ENCODE results near the gene NBEAL2. TPM values are rescaled to one million over a fixed set of nuclear protein-coding genes. Genes with fewer than 3 reads are reported as not detected.

The NBEAL2 gene
- total and polyA plus RNA-seq, 10 of the 15 experiments (the other 5 are each of a cell fraction or from before 2014, with no cell fraction given): 0.07 to 127 (median 29.4) TPM

DNA sequence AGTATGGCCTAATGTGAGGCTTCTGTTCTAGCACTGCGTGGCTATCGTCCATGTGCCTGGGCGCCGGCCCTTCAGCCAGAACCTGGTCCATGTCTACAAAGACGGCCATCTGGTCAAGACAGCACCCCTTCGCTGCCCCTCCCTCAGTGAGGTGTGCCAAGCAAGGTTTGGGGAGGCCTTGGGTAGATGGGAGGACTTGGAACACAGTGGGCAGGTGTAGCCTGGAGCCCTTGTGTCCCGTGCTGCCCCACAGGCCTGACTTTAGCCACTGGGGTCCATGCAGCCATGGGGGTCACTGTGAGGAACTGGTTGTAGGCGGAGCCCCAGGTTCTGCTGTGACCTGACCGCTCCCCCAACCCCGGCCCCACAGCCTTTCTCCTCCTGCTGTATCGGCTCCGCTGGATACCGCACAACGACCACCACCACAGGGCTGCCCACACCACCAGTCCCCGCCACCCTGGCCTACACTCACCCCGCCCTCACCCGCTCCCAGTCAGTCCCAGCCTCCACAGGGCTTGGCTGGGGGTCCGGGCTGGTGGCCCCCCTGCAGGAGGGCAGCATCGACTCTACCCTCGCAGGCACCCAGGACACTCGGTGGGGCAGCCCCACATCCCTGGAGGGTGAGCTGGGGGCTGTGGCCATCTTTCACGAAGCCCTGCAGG, 16.6 kb downstream of the NBEAL2 start (continued):
- TF ChIP-seq, protein P1, sequence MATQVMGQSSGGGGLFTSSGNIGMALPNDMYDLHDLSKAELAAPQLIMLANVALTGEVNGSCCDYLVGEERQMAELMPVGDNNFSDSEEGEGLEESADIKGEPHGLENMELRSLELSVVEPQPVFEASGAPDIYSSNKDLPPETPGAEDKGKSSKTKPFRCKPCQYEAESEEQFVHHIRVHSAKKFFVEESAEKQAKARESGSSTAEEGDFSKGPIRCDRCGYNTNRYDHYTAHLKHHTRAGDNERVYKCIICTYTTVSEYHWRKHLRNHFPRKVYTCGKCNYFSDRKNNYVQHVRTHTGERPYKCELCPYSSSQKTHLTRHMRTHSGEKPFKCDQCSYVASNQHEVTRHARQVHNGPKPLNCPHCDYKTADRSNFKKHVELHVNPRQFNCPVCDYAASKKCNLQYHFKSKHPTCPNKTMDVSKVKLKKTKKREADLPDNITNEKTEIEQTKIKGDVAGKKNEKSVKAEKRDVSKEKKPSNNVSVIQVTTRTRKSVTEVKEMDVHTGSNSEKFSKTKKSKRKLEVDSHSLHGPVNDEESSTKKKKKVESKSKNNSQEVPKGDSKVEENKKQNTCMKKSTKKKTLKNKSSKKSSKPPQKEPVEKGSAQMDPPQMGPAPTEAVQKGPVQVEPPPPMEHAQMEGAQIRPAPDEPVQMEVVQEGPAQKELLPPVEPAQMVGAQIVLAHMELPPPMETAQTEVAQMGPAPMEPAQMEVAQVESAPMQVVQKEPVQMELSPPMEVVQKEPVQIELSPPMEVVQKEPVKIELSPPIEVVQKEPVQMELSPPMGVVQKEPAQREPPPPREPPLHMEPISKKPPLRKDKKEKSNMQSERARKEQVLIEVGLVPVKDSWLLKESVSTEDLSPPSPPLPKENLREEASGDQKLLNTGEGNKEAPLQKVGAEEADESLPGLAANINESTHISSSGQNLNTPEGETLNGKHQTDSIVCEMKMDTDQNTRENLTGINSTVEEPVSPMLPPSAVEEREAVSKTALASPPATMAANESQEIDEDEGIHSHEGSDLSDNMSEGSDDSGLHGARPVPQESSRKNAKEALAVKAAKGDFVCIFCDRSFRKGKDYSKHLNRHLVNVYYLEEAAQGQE (IDR thresholded peaks at IDR 0.05; ENCODE audit: low read depth, low read length): no peak
- TF ChIP-seq LARP7 (IDR thresholded peaks at IDR 0.05): no peak
- TF ChIP-seq PML (IDR thresholded peaks at IDR 0.05; ENCODE audit: low read length): no peak
- no peak for TF ChIP-seq POLR2A (IDR thresholded peaks at IDR 0.05; ENCODE audit: low read depth, low read length)
- no peak for TF ChIP-seq MEF2A (IDR thresholded peaks at IDR 0.05; ENCODE audit: insufficient read depth, low read depth, low read length)
- TF ChIP-seq SMAD5 (IDR thresholded peaks at IDR 0.05; ENCODE audit: low read depth): no peak
- no peak for TF ChIP-seq ATF7 (IDR thresholded peaks at IDR 0.05; ENCODE audit: low read depth)

DNA sequence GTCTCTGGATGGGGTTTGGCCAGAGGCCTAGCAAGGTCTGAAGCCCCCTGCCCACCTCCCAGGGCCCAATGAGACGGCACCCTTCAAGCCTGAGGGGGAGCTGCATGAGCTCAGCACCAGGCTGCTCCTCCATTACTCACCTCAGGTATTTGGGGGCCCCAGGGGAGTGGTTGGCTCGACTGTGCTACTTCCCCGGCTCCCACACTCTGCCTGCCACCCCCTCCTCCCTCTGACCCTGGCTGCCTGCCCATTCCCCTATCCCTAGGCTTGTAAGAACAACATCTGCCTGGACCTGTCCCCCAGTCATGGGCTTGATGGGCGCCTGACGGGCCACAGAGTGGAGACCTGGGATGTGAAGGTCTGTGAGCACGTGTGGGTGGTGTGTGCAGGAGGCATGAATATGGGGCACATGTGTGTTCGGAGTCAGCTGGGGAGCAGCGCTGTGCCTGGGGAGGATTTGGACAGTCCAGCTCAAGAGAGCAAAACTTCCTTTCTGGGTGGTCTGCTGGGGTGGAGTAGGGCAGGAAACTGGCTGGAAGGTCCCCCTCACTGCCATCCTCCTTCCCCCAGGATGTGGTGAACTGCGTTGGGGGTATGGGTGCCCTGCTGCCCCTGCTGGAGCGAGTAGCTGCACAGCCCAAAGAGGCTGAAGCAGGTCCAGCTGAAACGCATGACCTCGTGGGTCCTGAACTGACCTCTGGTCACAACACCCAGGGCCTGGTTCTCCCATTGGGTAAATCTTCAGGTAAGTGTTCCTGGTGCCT, 17.4 kb downstream of the NBEAL2 start:
- SMC1A ChIA-PET (ENCODE audit: uncharacterized antibody, unreplicated experiment): interaction anchor here (1.1 to 2.2 kb wide), 3 partner anchors 73 to 88 kb away, joined by 4 to 8 read pairs (median 8); no protein-coding TSS in a partner anchor
- H3K4me3 ChIP-seq: no peak overlapping the region
- DNase-seq (ENCODE audit: low read depth, low spot score) (no peak), FAIRE-seq (no peak), ATAC-seq (no peak)
- TF ChIP-seq POLR2A (IDR thresholded peaks at IDR 0.05; ENCODE audit: low read depth, low read length) (peak; percentile 57), TCF7 (IDR thresholded peaks at IDR 0.05; ENCODE audit: borderline replicate concordance) (no peak)
- BruUV-seq (replicated peaks): no TSS peak
- in situ Hi-C loops (cut with MboI): no loop called here
- H2AFZ ChIP-seq (ENCODE audit: control insufficient read depth, low read depth, low read length): no peak overlapping the region
- RAD21 ChIA-PET (ENCODE audit: unreplicated experiment): interaction anchor here (1.0 kb wide), 2 partner anchors 64 to 70 kb away, joined by 3 to 4 read pairs; no protein-coding TSS in a partner anchor
- WGBS (ENCODE audit: insufficient coverage, insufficient replicate concordance, low lambda C conversion rate, missing lambda C conversion rate): 54% methylated on average over 12 of the region's 12 CpGs
- no peak overlapping the region for H3K27ac ChIP-seq (ENCODE audit: control insufficient read depth, insufficient read depth)
- peaks cover under 1% of the 10 kb centered on the region; the same call in 1 of the 2 replicates for H3K4me1 ChIP-seq (ENCODE audit: control insufficient read depth, insufficient read depth, low read length)
- H3K27me3 ChIP-seq (replicated peaks in 1 of 2; ENCODE audit: control insufficient read depth in 2 of 2, insufficient read depth in 2 of 2, low read length in 1 of 2): no peaks in the 10 kb centered on the region
- H3K36me3 ChIP-seq (ENCODE audit: control insufficient read depth in 2 of 2, insufficient read depth in 2 of 2, low read length in 1 of 2): peaks cover 20 to 38% of the 10 kb centered on the region in 2 experiments; a peak in 3 of 4 replicates
- H4K20me1 ChIP-seq (ENCODE audit: control insufficient read depth, insufficient read depth): no peaks in the 10 kb centered on the region
- POLR2A ChIA-PET: interaction anchor here (1.2 kb wide), 1 partner anchor 86 kb away, joined by 3 read pairs; no protein-coding TSS in a partner anchor
- no peak overlapping the region for H3K9ac ChIP-seq (ENCODE audit: control insufficient read depth, insufficient read depth, low read length)
- intact Hi-C loops (cut with micrococcal nuclease; ENCODE audit: unreplicated experiment): no loop called here
- CTCF ChIA-PET: interaction anchor here (0.6 to 1.7 kb wide), 4 partner anchors 12 to 102 kb away, joined by 3 to 5 read pairs (median 4); no protein-coding TSS in a partner anchor
- no peaks in the 10 kb centered on the region for H3K9me3 ChIP-seq (replicated peaks; ENCODE audit: control insufficient read depth, insufficient read depth, low read length)
- no peak overlapping the region for H3K4me2 ChIP-seq (ENCODE audit: control insufficient read depth, insufficient read depth)
- peaks cover 4% of the 10 kb centered on the region for H3K79me2 ChIP-seq (ENCODE audit: control insufficient read depth, insufficient read depth, low read length)

Data from GM12878 (cell line).